ENCODE measurements around the gene ING3. TPM values are rescaled to one million over a fixed set of nuclear protein-coding genes. Genes with fewer than 3 reads are reported as not detected.

Gene ING3
- total and polyA plus RNA-seq, 9 of the 15 experiments (the other 6 are each of a cell fraction or from before 2014, with no cell fraction given), result 22.8 to 233 (median 50.4) TPM

DNA sequence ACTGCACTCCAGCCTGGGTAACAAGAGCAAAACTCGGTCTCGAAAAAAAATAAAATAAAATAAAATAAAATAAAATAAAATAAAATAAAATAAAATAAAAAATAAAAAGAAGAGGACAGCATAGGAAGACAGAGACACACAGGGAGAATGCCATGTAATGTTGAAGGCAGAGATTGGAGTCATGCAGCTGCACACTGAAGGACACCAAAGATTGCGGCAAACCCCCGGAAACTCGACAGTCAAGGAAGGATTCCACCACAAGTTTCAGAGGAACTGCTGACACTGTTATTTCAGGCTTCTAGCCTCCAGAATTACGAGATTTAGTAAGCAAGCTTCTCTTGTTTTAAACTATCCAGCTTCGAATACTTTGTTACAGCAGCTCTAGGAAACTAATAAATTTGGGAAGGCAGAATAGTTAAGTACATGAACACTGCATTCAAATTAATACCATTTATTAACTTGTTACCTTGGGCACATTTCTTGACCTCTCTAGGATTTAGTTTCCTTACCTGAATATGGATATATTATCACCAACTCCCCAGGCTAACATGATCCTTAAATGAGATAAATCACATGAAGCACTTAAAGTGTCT lies 47.4 kb downstream of the ING3 start (continued):
- TF ChIP-seq, protein P1, sequence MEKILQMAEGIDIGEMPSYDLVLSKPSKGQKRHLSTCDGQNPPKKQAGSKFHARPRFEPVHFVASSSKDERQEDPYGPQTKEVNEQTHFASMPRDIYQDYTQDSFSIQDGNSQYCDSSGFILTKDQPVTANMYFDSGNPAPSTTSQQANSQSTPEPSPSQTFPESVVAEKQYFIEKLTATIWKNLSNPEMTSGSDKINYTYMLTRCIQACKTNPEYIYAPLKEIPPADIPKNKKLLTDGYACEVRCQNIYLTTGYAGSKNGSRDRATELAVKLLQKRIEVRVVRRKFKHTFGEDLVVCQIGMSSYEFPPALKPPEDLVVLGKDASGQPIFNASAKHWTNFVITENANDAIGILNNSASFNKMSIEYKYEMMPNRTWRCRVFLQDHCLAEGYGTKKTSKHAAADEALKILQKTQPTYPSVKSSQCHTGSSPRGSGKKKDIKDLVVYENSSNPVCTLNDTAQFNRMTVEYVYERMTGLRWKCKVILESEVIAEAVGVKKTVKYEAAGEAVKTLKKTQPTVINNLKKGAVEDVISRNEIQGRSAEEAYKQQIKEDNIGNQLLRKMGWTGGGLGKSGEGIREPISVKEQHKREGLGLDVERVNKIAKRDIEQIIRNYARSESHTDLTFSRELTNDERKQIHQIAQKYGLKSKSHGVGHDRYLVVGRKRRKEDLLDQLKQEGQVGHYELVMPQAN (IDR thresholded peaks at IDR 0.05; ENCODE audit: borderline replicate concordance), result no peak
- TF ChIP-seq KLF13 (tag; IDR thresholded peaks at IDR 0.05; ENCODE audit: borderline replicate concordance, low read depth) (no peak), ZNF785 (CRISPR knock-in tag; IDR thresholded peaks at IDR 0.05) (no peak), ZNF316 (IDR thresholded peaks at IDR 0.05) (peak; percentile 97), TBP (optimal IDR thresholded peaks at IDR 0.05; ENCODE audit: low read depth, low read length) (no peak), CC2D1A (IDR thresholded peaks at IDR 0.05) (0 out of 2 replicates have a peak, but pooled peaks have one; percentile 4)
- TF ChIP-seq, protein P2, sequence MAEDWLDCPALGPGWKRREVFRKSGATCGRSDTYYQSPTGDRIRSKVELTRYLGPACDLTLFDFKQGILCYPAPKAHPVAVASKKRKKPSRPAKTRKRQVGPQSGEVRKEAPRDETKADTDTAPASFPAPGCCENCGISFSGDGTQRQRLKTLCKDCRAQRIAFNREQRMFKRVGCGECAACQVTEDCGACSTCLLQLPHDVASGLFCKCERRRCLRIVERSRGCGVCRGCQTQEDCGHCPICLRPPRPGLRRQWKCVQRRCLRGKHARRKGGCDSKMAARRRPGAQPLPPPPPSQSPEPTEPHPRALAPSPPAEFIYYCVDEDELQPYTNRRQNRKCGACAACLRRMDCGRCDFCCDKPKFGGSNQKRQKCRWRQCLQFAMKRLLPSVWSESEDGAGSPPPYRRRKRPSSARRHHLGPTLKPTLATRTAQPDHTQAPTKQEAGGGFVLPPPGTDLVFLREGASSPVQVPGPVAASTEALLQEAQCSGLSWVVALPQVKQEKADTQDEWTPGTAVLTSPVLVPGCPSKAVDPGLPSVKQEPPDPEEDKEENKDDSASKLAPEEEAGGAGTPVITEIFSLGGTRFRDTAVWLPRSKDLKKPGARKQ (CRISPR knock-in tag; IDR thresholded peaks at IDR 0.05), result 0 out of 2 replicates have a peak, but pooled peaks have one; percentile 8
